SU-DHL-6 (cell line): ENCODE results near the gene UQCC3.

Experiments used
- CTCF ChIP-seq: fragments of 200-600 bp; sonication (generic); IDR thresholded peaks from one replicate; pipeline ENCODE4 v1.5.1; 2017; ENCODE audit warnings: antibody characterized with exemption, mild to moderate bottlenecking, low read length, moderate library complexity; ENCODE audit not compliant: insufficient read depth, poor library complexity, severe bottlenecking
- EZH2phosphoT487 ChIP-seq: fragments of 200-600 bp; sonication (generic), shearing (Covaris generic); conservative IDR thresholded peaks from 2 replicates; pipeline ENCODE4 v1.6.1; 2018; ENCODE audit warnings: mild to moderate bottlenecking, antibody characterized with exemption, low read length, moderate library complexity, mixed read lengths

GRCh38 chr11:62707277-62707861, 35.9 kb downstream of the UQCC3 start, which contains the start of the genes BSCL2 and GNG3:
- no peak for TF ChIP-seq EZH2phosphoT487
- no peak for TF ChIP-seq CTCF
